ENCODE data around the gene CNN1. TPM values are rescaled to one million over a fixed set of nuclear protein-coding genes. Genes with fewer than 3 reads are reported as not detected.

CNN1 gene
- polyA plus RNA-seq, 3 donors, result 2.2 to 3.0 (median 2.2) TPM

GRCh38 chr19:11530432-11530831, 8.2 kb upstream of the CNN1 start:
- no peak for DNase-seq (ENCODE audit: low read depth in 3 of 3, low spot score in 2 of 3)

DNA sequence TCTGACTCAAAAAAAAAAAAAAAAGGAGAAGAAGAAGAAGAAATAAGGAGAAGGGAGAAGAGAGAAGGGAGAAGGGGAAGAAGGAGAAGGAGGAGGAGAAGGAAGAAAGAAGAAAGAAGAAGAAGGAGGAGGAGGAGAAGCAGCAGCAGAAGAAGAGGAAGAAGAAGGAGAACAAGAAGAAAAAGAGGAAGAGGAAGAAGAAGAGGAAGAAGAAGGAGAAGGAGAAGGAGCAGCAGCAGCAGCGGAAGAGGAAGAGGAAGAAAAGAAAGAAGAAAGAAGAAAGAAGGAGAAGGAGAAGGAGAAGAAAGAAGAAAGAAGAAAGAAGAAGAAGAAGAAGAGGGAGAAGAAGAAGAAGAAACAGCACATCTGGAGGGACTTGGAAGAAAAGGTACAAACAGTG, 4.1 kb upstream of the CNN1 start:
- no peak for DNase-seq (ENCODE audit: low read depth in 3 of 3, low spot score in 2 of 3)

DNA sequence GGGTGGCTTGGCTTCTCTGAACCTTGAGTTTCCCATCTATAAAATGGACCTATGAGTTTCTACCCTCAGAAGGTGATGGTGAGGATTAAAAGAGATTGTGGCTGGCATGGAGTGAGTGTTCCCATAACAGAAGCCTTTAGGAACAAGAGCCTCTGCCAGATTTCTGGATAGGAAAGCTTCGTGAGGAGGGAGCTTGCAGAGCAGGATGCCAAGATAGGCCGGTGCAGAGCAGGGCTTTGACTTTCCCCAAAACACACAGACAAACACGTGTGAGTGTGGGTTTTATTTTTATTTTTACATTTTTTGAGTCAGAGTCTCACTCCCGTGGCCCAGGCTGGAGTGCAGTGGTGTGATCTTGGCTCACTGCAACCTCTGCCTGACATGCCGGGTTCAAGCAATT, 3.7 kb upstream of the CNN1 start:
- no peak for DNase-seq (ENCODE audit: low read depth in 3 of 3, low spot score in 2 of 3)

- DNase-seq (ENCODE audit: low read depth in 3 of 3, low spot score in 2 of 3), result peak in 2 of 3 donors; percentile 68 to 69
Observed at GRCh38 chr19:11535792-11536595, 2.7 kb upstream of the CNN1 start.

- DNase-seq (ENCODE audit: low read depth in 3 of 3, low spot score in 2 of 3), result no peak
Observed at GRCh38 chr19:11539495-11540365, 1.1 kb downstream of the CNN1 start.

DNA sequence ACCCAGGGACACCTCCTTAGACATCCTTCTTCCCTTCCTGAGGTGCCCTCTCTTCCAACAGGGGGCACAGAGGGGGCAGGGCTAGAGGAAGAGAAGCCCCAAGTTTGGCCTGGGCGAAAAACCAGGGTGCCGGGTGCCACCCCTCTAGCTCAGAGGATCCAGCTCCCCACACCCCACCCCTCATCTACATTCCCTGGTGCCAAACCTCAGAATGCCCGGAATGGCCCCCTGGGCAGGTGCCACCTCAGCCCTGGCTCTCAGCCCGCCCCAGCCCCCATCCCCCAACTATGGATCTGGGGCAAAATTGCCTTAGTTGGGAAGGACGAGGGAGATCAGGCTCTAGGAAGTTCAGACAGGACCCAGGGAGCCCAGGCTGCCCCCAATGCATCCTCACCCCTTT, 2.0 kb downstream of the CNN1 start:
- no peak for DNase-seq (ENCODE audit: low read depth in 3 of 3, low spot score in 2 of 3)

DNA sequence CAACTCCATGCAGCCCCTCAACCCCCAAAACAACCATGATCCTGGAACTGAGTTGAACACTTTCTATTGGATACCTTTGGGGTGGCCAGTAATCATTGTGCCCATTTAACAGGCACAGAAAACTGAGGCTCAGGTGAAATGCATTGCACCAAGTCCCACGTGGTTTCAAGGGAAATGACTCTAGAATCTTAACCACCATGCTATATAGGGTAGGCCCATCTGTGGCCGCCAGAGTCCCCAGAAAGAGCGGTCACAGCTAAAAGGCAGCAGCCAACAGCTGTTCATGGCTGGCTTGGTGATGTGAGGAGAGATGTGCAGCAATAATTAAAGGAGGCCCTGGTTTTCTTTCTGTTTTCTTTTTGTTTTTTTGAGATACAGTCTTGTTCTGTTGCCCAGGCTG, 2.6 kb downstream of the CNN1 start:
- no peak for DNase-seq (ENCODE audit: low read depth in 3 of 3, low spot score in 2 of 3)

DNA sequence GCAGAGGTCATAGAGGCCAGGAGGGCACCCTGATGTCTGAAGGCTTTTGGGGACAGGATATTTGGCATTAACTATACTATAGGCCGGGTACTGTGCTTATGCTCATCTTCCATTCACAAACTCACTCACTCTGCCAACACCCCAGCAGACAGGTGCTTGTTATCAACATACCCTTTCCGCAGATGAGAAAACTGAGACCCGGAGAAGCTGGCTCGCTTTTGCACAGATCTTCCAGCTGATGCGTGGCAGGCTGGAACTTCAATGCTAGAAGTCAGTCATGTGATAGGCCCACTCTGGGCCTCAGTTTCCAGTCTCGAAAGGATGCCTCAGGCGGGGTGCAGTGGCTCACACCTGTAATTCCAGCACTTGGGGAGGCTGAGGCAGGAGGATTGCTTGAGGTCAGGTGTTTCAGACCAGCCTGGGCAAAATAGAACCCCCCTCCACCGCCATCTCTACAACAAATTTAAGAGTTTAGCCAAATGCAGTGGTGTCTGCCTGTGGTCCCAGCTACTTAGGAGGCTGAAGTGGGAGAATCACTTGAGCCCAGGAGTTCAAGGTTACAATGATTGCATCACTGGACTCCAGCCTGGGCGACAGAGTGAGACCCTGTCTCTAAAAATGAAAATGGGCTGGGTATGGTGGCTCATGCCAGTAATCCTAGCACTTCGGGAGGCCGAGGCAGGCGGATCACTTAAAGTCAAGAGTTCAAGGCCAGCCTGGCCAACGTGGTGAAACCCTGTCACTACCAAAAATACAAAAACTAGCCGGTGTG, 9.5 kb downstream of the CNN1 start:
- no peak for DNase-seq (ENCODE audit: low read depth in 3 of 3, low spot score in 2 of 3)

DNA sequence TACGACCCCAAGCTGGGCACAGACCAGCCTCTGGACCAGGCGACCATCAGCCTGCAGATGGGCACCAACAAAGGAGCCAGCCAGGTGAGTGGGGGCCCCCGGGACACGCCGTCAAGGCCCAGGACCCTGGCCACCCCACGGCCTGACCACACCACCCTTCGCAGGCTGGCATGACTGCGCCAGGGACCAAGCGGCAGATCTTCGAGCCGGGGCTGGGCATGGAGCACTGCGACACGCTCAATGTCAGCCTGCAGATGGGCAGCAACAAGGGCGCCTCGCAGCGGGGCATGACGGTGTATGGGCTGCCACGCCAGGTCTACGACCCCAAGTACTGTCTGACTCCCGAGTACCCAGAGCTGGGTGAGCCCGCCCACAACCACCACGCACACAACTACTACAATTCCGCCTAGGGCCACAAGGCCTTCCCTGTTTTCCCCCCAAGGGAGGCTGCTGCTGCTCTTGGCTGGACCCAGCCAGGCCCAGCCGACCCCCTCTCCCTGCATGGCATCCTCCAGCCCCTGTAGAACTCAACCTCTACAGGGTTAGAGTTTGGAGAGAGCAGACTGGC, 10.8 kb downstream of the CNN1 start:
- no peak for DNase-seq (ENCODE audit: low read depth in 3 of 3, low spot score in 2 of 3)

- no peak for DNase-seq (ENCODE audit: low read depth in 3 of 3, low spot score in 2 of 3)
Observed at GRCh38 chr19:11550265-11550664, 11.6 kb downstream of the CNN1 start.

DNA sequence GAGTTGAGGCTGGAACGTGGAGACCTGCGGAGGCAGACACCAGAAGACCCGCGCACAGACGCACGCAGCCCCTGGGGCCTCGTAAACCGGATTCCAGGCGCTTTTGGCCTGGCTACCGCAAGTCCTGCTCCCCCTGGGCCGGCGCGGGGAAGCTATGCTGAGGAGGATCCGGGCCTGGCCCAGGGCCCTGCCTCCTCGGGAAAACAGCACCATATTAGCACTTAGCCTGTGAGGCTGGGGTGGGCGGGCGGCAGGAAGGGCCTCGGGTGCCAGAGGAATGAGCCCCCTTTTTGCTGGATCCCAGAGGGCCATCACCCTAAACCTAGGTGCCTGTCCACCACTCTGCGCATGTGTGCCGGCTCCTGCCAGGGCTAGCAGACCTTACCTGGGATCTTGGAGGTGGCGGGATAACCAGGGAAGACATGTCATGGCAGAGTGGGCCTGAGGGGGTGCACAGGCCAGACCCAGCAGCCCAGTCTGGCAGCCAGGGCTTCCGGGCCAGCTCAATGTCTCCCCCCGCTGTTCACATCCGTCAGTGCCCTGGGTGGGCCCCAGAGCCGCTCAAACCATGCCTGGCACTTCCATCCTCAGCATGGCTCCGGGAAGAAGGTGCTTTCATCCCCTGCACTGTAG, 13.1 kb downstream of the CNN1 start:
- no peak for DNase-seq (ENCODE audit: low read depth in 3 of 3, low spot score in 2 of 3)

DNA sequence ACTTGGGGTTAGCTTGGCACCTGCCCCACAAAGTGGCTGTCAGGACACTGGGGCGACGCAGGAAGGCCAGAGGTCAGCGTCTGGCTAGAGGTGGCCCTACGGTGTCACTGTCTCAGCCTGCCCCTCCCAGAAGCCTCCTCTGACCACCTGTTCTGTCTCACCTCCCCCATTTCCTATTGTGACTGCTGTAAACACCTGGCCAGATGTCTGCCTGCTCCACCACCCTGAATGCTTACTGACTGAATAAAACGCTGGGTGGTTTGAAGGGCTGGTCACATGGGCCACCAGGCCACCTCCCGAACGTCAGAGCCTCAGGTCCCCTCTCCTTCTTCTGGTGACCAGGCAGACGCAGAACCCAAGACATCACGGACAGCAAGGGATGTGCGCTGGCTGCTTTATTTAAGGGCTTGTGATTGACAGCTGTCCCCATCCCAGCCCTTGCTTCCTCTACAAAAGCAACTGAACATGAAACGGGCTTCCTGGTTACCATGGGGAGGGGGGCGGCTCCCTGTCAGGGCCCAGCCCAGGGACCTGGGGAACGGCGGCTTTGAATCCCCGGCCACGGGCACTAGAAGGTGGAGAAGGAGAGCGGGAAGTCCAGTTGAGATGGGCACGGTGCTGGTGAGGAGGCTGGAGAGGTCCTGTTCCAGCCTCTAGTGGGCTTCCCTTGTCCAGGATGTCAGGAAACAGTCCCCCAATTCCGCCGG, 14.2 kb downstream of the CNN1 start:
- DNase-seq (ENCODE audit: low read depth in 3 of 3, low spot score in 2 of 3), result no peak

DNA sequence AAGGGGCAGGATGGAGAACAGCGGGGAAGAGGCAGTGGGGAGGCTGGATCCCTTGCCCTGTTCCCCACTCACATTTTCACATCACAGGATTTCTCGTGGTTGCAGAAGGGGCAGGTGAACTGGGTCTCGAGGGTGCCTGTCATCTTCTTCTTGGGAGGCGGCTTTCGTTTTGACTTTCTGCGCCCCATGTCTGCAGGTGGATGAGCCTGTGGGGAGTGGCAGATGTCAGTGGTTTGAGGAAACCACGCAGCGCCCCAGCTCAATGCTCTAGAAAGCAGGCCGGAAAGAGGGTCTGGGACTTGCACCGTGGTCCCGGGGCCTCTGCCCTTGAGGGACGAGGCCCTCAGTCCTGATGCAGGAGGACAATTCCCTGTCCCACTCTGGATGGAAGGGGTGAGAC, 15.5 kb downstream of the CNN1 start:
- no peak for DNase-seq (ENCODE audit: low read depth in 3 of 3, low spot score in 2 of 3)

DNA sequence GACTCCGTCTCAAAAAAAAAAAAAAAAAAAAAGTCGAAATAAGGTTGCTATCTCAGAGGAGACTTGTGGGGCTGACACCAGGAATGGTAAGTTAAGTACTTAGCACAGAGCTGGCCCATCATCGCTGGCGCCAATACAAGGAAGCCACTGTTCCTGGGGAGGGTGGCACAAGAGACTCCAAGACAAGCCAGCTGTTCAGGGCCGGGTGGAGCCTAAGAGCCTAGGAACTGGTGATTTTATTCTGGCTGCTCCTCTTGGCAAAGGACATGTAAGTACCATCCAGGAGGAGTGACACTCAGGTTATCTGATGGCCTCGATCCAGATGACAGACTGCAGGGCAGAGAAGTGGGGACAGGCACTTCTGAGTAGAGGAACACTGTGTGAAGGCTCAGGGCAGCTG, 16.6 kb downstream of the CNN1 start:
- no peak for DNase-seq (ENCODE audit: low read depth in 3 of 3, low spot score in 2 of 3)

DNA sequence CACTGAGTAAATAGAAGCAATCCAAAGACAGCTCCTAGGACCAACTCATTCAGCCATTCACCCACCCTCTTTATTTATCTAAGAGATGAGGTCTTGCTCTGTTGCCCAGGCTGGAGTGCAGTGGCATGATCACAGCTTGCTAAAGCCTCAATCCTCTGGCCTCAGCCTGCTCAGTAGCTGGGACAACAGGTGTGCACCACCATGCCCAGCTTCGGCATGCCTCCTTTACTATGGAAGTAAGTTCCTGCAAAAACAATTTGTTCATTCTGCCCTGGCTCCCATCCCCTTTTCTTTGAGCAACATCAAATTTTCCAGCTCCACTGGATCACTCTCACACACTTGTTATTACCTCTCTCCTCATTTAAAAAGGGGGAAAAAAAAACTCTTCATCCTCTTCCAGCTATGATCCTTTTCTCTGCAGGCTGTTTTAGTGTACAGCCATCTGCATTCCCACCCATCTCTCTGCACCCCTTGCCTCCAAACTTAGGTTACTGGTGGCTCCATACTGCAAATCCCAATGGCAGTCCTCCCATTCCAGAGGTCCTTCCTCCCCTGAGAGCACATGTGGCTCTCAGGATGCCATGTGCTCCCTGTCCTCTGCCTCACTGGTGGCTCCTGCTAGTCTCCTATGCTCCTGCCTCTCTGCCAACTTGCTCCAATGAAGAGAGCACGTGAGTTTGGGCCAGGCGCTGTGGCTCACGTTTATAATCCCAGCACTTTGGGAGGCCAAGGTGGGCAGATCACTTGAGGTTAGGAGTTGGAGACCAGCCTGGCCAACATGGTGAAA, 18.2 kb downstream of the CNN1 start:
- no peak for DNase-seq (ENCODE audit: low read depth in 3 of 3, low spot score in 2 of 3)

DNA sequence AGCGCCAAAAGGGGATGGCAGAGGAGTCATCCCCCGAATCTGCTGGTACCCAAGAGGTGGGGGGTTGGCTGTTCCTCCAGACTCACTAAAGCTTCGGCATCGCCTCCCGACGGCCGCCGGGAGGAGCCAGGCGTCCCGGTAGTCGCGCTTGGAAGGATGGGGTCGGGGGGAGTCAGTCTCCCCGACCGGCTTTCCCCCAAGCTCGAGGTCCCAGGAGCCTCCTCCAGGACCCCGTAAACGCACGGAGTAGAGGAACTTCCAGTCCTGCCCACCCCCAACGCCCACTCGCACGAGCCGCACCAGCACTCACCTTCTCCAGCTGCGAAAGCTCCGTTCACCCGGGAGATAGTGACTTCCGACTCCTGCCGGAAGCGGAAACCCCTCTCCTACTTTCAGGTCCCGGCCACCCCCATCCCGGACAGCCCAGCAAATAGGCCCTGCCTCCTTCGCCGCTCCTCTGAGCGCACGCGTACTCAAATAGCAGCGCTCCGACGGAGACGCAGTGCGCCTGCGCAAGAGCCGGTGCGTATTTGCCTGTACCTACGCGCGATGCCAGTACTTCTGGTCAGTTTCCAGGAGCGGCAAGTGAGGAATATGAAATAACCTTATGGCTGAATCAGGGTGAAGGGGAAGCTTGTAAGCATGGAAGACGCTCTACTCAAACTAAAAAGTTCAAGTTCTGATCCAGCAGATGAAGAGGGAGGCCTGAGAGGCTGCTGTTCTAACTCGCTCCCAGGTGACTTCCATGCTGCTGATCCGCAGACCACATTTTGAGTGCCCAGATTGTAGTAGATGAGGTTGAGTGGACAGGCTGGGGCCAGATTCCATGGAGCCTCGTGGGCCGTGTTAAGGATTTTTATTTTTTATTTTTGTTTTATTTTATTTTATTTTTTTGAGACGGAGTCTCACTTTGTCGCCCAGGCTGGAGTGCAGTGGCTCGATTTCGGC, 20.5 kb downstream of the CNN1 start, which contains the start of gene ELOF1:
TSS of gene ELOF1 (minus strand) at position 350 of the 948 bp plus-strand sequence. CDS start 4,883 bp downstream, outside the sequence.
- DNase-seq (ENCODE audit: low read depth in 3 of 3, low spot score in 2 of 3), result peak; percentile 95 to 97 (median 97)

GRCh38 chr19:11560404-11561051, 21.9 kb downstream of the CNN1 start:
- DNase-seq (ENCODE audit: low read depth in 3 of 3, low spot score in 2 of 3), result peak in 2 of 3 donors; percentile 58
